EH (cell line): ENCODE measurements around the gene PARP3.

ENCODE experiments used
- DNase-seq: peaks from one replicate; pipeline ENCODE4 v3.0.0-alpha.2; 2015; ENCODE audit warnings: low read depth

Gene PARP3

GRCh38 chr3:51948016-51948580, 5.9 kb downstream of the PARP3 start:
- DNase-seq: no peak

GRCh38 chr3:51949121-51949520, 7.0 kb downstream of the PARP3 start:
- DNase-seq: no peak

DNA sequence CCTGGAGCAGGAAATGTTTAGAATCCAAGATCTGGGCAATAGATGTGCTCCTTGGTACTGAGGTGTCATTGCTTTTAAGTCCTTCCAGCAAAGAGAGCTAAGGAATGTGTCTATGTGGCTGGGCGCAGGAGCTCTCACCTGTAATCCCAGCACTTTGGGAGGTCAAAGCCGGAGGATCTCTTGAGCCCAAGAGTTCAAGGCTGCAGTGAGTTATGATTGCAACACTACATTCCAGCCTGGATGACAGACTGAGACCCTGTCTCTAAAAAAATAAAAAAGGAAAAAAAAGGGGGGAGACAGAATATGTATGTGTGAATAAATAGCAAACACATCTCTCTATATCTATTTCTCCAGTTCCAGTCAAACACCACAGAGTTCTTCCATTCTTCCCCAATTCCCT, 8.7 kb downstream of the PARP3 start:
- DNase-seq: no peak

DNA sequence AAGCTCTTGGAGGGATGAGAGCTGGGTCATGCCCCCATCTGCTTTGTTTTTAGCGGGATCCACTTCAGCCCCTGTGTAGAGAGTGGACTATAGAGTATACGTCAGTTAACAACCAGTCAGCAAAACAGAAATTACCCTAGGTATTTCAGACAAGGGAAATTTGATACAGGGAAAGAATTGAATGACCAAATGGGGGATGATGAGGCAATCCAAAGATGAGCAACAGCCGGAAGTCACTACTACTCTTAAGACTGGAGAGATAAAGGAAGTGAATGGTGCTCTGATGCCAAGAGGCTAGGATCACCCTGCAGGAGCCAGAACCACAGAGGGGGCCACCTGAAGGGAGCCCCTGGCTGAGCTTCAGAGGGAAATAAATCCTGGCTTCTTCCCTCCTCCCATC, 11.3 kb downstream of the PARP3 start:
- DNase-seq: peak; percentile 88

GRCh38 chr3:51954105-51954504, 11.9 kb downstream of the PARP3 start:
- DNase-seq: no peak

DNA sequence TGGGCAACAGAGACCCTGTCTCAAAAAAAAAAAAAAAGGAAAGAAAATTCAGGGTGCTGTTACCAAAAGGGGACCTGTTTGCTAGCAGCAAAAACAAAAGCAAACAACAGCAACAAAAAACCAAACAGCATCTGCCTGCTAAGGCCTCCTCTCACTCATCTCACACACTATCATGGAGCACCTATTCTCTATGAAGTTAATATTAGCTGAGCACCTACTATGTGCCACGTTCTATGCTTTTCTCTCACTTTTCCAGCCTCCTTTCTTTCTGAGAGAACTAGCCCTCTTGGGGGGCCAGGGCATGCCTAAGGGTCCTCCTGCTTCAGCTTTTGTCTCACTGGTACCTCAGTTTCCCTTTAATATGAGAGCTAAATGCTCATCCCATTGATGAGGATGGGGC, 12.6 kb downstream of the PARP3 start:
- no peak for DNase-seq

GRCh38 chr3:51955175-51955892, 13.2 kb downstream of the PARP3 start, which contains the start of gene GPR62:
Gene GPR62 (plus strand): TSS chr3:51955381. CDS start chr3:51955653, 272 bp downstream.
- DNase-seq: no peak

- DNase-seq: peak; percentile 56
Measured at GRCh38 chr3:51955893-51956770, 14.0 kb downstream of the PARP3 start.

DNA sequence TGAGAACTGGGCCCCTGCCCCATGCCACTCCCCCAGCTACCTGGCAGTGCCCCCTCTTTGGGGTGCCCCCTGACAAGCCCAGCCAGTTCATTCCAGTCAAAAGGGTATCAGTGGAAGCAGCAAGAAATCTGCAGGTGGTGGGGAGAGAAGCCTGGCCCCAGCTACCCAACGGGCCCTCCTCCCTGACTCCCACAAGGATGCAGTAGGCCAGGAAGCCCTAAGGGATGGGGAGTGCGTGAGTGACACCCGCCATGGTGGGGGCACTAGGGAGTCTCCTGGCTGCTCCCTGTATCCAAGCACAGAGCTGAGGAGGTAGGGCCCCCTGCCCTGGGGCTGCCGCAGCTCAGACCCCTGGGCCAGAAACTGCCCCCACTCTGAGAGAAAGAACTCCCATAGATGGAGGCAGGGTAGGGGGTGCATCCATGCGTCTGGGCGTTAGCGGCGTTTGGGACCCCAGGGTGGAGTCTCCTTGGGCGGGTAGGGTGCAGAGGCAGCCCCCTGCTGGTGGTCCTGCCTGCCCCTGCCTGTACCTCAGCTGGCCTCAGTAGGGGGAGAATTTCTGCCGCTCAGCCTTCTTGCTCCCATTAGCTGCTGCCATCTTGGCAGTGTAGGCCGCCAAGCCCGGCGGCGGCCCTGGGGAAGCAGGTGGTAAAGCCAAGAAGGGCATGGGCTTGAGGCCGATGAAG, 15.5 kb downstream of the PARP3 start:
- no peak for DNase-seq

- DNase-seq: no peak
Measured at GRCh38 chr3:51958603-51959521, 16.7 kb downstream of the PARP3 start.

GRCh38 chr3:51959651-51960050, 17.5 kb downstream of the PARP3 start:
- DNase-seq: no peak

DNA sequence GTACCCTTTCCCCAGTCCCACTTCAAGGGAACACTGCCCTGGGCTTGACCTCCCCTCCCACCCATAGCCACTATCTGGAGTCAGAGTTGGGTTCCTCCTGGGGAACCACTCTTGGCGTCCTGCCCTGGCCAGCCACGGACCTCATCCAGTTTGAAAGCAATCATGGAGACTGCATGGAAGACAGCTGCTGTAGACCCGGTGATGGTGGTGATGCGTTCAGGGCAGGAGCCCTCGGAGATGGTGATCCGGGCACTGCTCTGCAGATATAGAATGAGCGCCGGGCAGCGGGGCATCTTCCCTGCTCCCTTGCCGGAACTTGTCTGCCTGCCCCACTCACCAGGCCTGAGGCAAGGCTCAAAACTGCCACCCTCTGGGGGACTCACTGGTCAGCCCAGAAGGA, 18.2 kb downstream of the PARP3 start:
- DNase-seq: no peak

GRCh38 chr3:51961011-51961410, 18.8 kb downstream of the PARP3 start:
- no peak for DNase-seq

- DNase-seq: no peak
Measured at GRCh38 chr3:51961602-51962569, 19.7 kb downstream of the PARP3 start.

GRCh38 chr3:51962854-51963530, 20.8 kb downstream of the PARP3 start:
- DNase-seq: peak; percentile 40

GRCh38 chr3:51963951-51964451, 21.8 kb downstream of the PARP3 start:
- no peak for DNase-seq

- DNase-seq: no peak
Measured at GRCh38 chr3:51964521-51964920, 22.4 kb downstream of the PARP3 start.

DNA sequence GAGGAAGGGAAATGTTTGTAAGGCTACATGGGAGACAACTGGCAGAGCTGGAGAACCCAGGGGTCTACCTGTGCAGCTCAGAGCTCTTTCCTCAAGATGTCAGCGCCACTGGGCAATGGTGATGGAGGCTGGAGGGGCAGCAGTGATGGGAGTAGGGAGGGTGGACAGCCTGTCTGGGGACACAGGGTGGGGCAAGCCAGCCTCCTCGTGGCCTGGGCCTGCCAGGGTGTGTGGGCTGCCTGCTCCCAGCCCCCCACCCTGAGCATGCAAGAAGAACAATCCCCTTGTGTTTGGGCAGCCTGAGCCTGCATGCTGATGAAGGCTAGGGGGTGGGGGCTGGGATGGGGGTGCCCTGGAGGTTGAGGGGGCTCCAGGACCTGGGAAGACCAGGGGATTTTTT, 23.9 kb downstream of the PARP3 start:
- DNase-seq: no peak

DNA sequence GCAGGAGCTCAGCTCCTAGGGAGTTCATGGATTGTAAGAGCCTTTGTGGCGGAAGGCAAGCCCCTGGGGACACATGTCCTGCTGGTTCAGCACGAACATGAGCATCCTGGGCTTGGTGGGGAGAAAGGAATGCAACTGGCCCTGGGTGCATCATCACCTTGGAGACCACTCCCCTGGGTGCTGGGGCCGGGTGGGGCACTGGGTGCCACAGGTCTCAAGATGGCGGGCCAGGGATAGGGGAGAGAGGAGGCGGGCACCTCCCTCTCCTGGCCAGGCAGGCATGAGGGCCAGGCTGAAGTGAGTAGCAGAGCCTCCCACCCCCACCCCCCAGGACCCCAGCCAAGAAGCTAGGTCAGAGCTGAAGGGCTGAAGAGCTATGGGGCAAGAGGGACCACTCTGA, 24.3 kb downstream of the PARP3 start:
- no peak for DNase-seq
